ENCODE data around the gene OSBPL2.

The OSBPL2 gene

DNA sequence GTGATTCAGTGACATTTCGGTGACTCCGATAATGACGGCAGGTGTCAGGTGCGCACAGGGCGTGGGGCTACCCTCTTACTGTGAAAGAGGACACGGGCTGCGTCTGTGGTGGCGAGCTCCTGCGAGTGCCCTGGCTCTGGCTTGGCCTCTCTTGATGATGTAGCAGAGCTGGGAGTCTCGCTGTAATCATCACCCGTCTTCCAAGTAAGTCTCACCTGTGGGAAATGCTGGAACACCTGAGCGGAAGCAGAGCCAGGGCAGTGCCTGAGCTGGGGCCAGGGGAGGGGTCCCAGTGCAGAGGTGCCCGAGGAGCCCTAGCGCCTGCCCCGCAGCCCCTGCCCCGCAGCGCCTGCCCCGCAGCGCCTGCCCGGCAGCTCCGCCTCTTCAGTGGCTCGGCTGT is 4.8 kb downstream of the OSBPL2 start:
- Mint-ChIP-seq H3K27me3 (no peaks in the 10 kb centered on the region), H3K27ac (no peak overlapping the region), H3K36me3 (ENCODE audit: low read depth) (peaks cover 30% of the 10 kb centered on the region), H3K9me3 (no peaks in the 10 kb centered on the region), H3K4me3 (no peak overlapping the region), H3K4me1 (ENCODE audit: low read depth) (peaks cover 61% of the 10 kb centered on the region)
- no peak for DNase-seq

DNA sequence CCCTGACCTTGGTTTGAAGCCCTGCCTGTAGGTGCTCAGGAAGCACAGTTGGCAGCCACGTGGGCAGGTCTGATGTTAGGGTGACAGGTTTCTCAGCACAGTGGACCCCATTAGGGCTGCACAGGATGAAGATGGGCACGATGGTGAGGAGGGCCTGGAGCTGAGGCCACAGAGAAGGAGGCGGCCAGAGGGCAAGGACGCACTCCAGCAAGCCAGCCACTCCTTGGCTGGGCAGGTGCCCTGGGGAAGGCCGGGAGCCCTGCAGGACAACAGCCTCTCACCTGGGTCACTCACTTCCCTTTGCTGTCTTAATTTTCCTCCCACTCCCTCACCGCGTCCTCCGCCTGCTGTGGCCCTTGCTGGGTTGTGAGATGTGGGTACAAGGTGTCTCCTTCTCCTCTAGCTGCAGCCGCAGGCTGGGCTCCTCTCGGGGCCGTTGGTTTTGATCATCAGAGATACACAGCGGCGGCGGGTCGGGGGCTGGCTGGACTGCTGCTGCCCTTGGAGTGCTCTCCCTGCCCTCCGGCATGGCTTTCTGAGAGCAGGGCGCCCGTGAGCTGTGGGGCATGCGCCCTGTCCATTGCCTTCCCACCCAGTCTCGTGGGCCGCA is 5.7 kb downstream of the OSBPL2 start:
- no peak for DNase-seq
- Mint-ChIP-seq H3K27me3 (no peaks in the 10 kb centered on the region), H3K9me3 (no peaks in the 10 kb centered on the region), H3K27ac (no peak overlapping the region), H3K4me1 (ENCODE audit: low read depth) (peaks cover 65% of the 10 kb centered on the region), H3K36me3 (ENCODE audit: low read depth) (peaks cover 30% of the 10 kb centered on the region), H3K4me3 (no peak overlapping the region)

DNA sequence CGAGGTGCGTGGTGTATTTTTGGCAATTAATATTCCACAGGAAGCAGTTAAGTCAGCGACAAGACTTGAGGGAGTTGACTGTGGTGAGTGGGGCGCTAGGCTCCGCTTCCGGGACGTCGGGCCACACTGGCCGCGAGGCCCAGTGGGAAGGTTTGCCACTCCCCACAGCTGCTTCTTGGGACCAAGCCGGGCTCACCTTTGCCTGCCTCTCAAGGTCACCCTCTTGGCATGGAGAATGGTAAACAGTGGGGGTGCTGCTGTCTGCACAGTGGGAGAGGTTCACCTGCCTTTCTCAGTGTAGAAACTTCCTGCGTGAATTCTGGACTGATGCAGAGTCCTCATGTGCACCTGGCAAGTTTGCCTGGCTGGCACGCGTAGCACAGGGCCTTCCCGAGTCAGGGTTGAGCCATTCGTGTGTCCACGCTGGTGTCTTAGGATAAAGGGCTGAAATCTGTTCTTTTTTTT is 6.4 kb downstream of the OSBPL2 start:
- no peak overlapping the region for H3K4me3 Mint-ChIP-seq
- H3K9me3 Mint-ChIP-seq = no peaks in the 10 kb centered on the region
- no peak overlapping the region for H3K27ac Mint-ChIP-seq
- no peaks in the 10 kb centered on the region for H3K27me3 Mint-ChIP-seq
- H3K4me1 Mint-ChIP-seq (ENCODE audit: low read depth) = peaks cover 59% of the 10 kb centered on the region
- no peak for DNase-seq
- H3K36me3 Mint-ChIP-seq (ENCODE audit: low read depth) = peaks cover 30% of the 10 kb centered on the region

DNA sequence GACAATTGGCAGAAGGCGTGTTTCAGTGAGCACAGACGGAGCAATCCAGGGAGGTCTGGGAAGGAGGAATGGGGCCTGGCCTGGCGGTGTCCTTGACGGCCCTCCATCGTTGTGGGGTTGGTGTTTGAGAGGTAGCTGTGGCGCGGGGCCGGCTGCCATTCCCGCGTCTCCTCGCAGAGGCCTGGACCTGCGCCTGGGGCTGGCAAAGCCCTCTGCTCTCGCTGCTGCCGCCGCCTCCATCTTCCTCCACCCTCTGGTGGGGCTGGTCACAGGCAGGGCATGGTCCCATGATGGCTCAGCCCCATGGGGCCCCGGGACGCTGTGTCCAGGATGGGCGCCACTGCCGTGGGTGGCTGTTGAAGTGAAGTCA is 7.6 kb downstream of the OSBPL2 start:
- Mint-ChIP-seq H3K4me1 (ENCODE audit: low read depth) (peaks cover 50% of the 10 kb centered on the region), H3K27ac (no peak overlapping the region)

DNA sequence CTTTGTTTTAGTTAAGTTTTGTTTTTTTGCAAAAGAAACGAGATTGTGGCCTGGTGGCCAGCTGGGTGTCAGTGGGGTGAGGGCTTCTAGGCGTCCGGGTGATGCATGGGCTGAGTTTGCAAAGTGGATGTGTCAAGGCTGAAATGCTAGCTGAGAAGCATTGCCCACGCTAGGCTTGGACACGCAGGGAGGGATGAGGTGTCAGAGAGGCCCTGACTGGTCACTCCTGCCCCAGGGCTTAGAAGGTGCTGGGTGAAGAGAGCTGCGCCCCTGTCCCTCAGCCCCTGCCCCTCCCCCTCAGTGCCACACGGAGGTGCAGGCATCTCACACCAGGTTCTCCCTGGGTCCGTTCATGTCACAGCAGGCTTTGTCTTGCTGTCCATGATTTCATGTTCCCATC is 8.1 kb downstream of the OSBPL2 start:
- no peak overlapping the region for H3K27ac Mint-ChIP-seq
- H3K27me3 Mint-ChIP-seq = no peaks in the 10 kb centered on the region
- H3K9me3 Mint-ChIP-seq = no peaks in the 10 kb centered on the region
- H3K4me3 Mint-ChIP-seq = no peak overlapping the region
- H3K36me3 Mint-ChIP-seq (ENCODE audit: low read depth) = peaks cover 23% of the 10 kb centered on the region
- peaks cover 45% of the 10 kb centered on the region for H3K4me1 Mint-ChIP-seq (ENCODE audit: low read depth)
- DNase-seq = no peak

More for the DNA sequence above, 7.6 kb downstream of the OSBPL2 start:
- Mint-ChIP-seq H3K36me3 (ENCODE audit: low read depth) (peaks cover 26% of the 10 kb centered on the region), H3K9me3 (no peaks in the 10 kb centered on the region), H3K4me3 (no peak overlapping the region), H3K27me3 (no peaks in the 10 kb centered on the region)
- DNase-seq = no peak

DNA sequence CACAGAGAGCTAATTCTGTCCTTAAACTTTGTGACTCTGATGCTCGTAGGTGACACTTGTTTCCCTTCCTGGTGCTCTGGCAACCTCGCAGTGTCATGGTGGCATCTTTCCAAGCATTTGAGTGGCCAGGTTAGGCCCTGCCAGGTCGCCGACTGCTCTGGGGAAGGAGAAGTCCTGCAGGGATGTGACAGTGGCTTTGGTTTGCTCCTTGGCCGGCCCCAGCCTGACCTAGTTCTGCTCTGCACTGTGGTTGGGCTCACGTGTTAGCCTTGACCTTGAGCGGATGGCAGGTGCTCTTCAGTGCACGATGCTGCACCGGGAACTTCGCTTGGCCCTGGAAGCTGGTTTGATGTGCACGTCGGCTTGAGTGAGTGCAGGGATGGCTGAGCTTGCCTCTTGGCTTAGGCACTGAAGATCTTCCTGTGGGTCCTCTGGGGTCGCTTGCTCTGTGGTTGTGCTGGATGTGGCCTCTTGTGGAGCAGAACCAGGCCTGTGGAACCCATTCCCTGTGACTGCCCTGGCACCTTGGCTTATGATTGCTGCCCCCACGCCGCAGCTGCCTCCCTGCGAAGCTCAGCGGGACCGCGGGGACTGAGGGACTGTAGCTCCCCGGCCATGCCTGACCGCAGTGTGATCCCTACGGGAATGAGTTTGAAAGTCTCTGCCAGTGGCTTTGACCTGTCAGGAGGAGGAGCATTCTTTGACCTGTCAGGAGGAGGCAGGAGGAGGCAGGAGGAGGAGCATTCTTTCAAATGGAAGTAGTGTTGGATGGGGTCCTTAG is 8.7 kb downstream of the OSBPL2 start:
- Mint-ChIP-seq H3K4me3 (no peak overlapping the region), H3K36me3 (ENCODE audit: low read depth) (peaks cover 18% of the 10 kb centered on the region), H3K27ac (no peak overlapping the region), H3K9me3 (no peaks in the 10 kb centered on the region), H3K27me3 (no peaks in the 10 kb centered on the region), H3K4me1 (ENCODE audit: low read depth) (peaks cover 39% of the 10 kb centered on the region)
- DNase-seq = no peak

DNA sequence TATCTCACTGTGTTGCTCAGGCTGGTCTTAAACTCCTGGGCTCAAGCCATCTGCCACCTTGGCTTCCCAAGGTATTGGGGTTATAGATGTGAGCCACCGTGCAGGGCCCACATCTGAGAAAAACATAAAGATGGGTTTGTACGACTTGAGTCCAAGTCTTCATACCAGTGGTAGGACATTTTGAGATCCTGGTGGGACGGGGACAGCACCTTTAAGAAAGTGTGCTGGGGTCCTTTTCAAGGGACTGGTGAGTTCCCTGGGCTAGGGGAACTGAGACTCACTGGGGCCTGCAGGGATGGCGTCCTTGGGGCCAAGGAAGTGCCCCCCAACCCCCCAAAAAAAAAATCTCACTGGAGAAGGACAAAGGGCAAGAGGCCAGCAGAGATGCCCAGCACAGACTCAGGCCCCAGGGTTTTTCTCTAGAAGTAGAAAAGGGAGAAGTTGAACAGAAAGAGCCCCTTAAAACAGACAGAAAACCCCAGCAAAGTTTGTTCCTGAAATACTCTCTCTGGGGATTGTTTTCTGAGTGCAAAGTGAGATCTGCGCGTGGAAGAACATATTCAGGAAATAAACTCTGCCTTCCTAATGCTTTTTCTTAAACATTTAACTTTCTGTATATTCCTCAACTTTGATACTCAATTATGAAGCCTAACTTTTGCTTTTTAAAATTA is 10.7 kb downstream of the OSBPL2 start:
- no peak overlapping the region for H3K4me3 Mint-ChIP-seq
- no peaks in the 10 kb centered on the region for H3K27me3 Mint-ChIP-seq
- no peaks in the 10 kb centered on the region for H3K9me3 Mint-ChIP-seq
- peaks cover 40% of the 10 kb centered on the region for H3K4me1 Mint-ChIP-seq (ENCODE audit: low read depth)
- H3K36me3 Mint-ChIP-seq (ENCODE audit: low read depth) = peaks cover 7% of the 10 kb centered on the region
- H3K27ac Mint-ChIP-seq = peak overlapping the region; percentile 40
- DNase-seq = no peak

DNA sequence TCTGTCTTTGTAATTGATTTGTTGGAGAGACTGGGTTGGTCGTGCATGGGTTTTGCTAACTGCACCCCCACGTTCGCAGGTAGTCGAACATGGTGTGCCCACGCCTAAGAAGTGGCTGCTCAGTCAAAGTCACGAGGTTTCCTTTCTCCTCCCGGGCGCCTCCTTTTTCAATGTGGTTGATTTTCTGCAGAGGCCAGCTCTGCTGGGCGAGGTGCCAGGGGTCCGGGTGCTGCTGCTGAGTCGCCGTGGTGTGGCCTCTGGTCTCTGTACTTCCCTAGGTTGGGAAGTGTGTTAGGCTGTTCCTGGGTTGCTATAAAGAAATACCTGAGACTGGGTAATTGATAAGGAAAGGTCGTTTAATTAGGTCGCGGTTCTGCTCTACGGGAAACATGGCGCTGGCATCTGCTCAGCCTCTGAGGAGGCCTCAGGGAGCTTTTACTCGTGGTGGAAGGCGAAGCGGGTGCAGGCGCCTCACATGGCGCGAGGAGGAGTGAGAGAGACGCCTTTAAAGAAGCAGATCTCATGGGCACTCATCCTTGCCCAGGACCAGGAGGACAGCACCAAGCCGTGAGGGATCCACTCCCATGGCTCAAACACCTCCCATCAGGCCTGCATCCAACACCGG is 14.1 kb downstream of the OSBPL2 start:
- Mint-ChIP-seq H3K27me3 (no peaks in the 10 kb centered on the region), H3K36me3 (ENCODE audit: low read depth) (peaks cover 21% of the 10 kb centered on the region), H3K9me3 (no peaks in the 10 kb centered on the region), H3K4me3 (no peak overlapping the region), H3K4me1 (ENCODE audit: low read depth) (peaks cover 30% of the 10 kb centered on the region), H3K27ac (no peak overlapping the region)
- no peak for DNase-seq

DNA sequence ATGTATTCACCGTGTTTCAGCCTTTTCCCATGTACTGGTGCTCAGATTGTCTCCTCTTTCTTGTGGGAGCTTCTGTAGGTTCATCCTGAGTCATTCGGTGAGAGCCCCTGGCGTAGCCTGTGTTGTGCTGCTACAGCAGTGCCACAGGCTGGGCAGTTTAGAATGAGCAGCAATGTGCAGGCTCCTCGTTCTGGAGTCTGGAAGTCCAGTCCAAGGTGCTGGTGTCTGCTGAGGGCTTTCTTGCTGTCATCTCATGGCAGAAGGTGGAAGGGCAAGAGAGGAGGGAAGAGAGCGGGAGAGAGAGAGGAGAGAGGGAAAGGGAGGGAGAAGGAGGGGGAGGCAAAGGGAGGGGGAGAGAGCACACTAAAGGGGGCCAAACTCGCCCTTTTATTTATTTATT is 15.1 kb downstream of the OSBPL2 start:
- Mint-ChIP-seq H3K9me3 (no peaks in the 10 kb centered on the region), H3K4me1 (ENCODE audit: low read depth) (peaks cover 28% of the 10 kb centered on the region), H3K36me3 (ENCODE audit: low read depth) (peaks cover 28% of the 10 kb centered on the region), H3K4me3 (no peak overlapping the region), H3K27me3 (no peaks in the 10 kb centered on the region), H3K27ac (no peak overlapping the region)
- DNase-seq = no peak

DNA sequence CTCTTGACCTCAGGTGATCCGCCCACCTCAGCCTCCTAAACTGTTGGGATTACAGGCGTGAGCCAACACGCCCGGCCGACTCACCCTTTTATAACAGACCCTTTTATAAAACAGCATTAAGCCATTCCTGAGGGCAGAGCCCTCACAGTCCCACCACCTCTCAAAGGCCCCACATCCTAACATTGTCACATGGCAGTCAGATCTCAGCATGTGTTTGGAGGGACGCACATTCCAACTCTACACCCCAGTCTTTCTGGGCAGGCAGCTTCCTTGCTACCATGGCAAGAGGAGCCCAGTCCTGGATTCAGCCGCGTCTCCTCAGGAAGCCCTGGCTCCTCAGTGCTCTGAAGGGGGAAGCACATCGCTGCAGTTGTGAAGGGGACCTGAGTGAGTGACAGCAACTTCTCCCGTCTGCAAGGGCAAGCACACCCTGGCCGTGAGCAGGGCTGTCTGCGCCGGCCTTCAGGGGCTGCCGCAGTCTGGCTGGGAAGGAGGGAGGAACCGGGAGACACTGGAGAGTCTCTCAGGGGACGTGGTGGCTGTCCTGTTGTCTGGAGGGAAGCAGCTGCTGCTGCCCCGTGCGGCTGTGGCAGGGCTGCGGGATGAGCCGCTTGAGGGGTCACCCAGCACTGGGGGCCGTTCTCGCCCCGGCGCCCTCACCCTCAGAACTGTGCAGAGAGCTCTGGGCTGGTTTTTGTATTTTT is 15.9 kb downstream of the OSBPL2 start:
- no peak overlapping the region for H3K4me3 Mint-ChIP-seq
- H3K27me3 Mint-ChIP-seq = no peaks in the 10 kb centered on the region
- DNase-seq = no peak
- H3K27ac Mint-ChIP-seq = no peak overlapping the region
- H3K4me1 Mint-ChIP-seq (ENCODE audit: low read depth) = peaks cover 25% of the 10 kb centered on the region
- peaks cover 35% of the 10 kb centered on the region for H3K36me3 Mint-ChIP-seq (ENCODE audit: low read depth)
- H3K9me3 Mint-ChIP-seq = no peaks in the 10 kb centered on the region

DNA sequence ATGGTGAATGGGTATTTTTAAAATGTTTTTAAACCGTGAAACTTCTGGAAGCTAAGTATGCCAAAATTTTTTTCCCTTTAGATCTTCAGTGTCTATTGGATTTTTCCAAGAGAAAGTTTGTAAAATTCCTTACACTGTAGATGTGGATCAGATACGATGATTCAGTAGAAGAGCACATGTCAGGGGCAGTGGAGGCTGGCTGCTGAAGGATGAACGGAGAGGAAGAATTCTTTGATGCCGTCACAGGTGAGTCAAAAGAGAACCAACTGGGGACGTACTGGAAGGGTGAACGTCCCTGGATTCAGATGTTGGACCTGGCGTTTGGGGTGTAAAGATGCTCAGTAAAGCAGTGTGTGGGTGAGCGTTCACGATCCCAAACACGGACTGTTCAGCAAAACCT is 17.7 kb downstream of the OSBPL2 start:
- DNase-seq = no peak
- no peaks in the 10 kb centered on the region for H3K27me3 Mint-ChIP-seq
- no peak overlapping the region for H3K4me3 Mint-ChIP-seq
- peaks cover 53% of the 10 kb centered on the region for H3K36me3 Mint-ChIP-seq (ENCODE audit: low read depth)
- no peak overlapping the region for H3K27ac Mint-ChIP-seq
- H3K9me3 Mint-ChIP-seq = no peaks in the 10 kb centered on the region
- H3K4me1 Mint-ChIP-seq (ENCODE audit: low read depth) = peaks cover 21% of the 10 kb centered on the region

DNA sequence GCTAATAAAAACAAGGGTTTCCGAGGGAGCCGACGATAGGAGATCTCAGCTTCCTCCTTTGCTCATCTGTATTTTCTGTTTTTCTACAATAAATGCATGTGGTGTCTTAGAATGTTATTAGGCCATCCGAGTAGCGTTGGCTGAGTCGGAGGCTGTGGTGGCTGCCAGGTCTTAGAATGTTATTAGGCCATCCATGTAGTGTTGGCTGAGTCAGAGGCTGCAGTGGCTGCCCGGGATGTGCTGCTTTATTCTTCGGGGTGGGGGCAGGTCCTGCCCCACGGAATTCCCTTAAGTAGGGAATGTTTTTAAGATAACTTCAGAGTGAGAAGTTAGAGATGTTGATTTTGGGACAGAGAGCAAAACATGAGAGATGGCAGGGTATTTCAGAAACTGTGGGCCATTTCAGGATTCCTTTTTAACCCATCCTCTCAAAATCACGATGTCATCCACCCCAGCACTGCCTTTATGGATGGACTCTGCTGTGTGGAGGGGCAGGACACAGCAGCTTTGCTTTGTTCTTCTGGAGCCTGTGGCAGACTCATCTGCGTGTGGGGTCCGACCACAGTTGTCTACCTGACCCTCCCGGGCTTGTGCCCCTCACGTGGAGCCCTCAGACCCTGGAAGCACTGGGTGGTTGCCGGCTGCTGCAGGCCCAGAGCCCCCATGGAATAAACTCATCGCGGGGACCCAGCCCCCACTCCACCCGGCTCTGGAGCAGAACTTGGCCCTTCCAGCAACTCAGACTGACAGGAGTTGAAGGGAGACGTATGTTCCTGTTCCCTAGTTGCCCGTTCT is 20.4 kb downstream of the OSBPL2 start:
- Mint-ChIP-seq H3K36me3 (ENCODE audit: low read depth) (peaks cover 73% of the 10 kb centered on the region), H3K27ac (no peak overlapping the region), H3K27me3 (no peaks in the 10 kb centered on the region), H3K4me3 (no peak overlapping the region), H3K4me1 (ENCODE audit: low read depth) (peaks cover 10% of the 10 kb centered on the region), H3K9me3 (no peaks in the 10 kb centered on the region)
- no peak for DNase-seq

DNA sequence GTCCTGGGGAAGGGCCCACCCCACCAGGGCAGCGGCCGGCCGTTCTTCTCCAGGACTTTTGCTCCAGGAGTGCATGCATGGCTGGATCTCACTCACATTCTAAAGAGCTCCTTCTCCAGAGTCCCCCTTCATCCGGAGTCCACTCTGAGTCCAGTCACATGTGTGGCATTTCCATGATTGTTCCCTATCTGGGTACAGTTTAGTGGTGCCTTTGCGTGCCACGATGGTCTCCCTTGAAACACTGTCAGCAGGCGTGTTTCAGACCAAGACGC is 20.9 kb downstream of the OSBPL2 start:
- Mint-ChIP-seq H3K27me3 (no peaks in the 10 kb centered on the region), H3K4me3 (no peak overlapping the region), H3K9me3 (no peaks in the 10 kb centered on the region), H3K27ac (no peak overlapping the region), H3K4me1 (ENCODE audit: low read depth) (peaks cover 7% of the 10 kb centered on the region), H3K36me3 (ENCODE audit: low read depth) (peaks cover 74% of the 10 kb centered on the region)
- DNase-seq = no peak

DNA sequence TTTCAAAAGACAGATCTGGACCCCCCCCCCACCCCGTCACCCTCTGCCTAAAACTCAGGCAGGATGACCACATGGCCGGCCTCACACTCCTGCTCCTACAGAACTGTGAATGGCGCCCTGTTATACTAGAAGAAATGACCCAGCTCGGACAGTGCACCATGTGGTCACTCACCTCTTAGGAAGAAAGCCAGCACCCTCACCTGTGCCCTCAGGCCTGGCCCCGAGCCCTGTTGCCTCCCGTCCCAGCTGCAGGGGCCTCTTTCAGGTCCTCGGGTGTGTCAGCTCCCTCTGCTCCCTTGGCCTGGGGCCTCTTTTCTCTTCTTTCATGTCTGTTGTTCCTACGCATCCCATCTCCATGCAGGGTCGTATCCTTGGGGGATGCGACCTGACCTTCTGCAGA is 23.7 kb downstream of the OSBPL2 start:
- no peak for DNase-seq
- H3K36me3 Mint-ChIP-seq (ENCODE audit: low read depth) = peaks cover 82% of the 10 kb centered on the region
- no peaks in the 10 kb centered on the region for H3K27me3 Mint-ChIP-seq
- H3K9me3 Mint-ChIP-seq = no peaks in the 10 kb centered on the region
- no peaks in the 10 kb centered on the region for H3K4me1 Mint-ChIP-seq (ENCODE audit: low read depth)
- no peak overlapping the region for H3K27ac Mint-ChIP-seq
- no peak overlapping the region for H3K4me3 Mint-ChIP-seq
